Tibial nerve (tissue), 4 donors: ENCODE data around the gene TAMM41.

Experiments used
- CTCF ChIP-seq, 5 experiments: fragments of 200-600 bp in 3 of 5; fragments of 450-650 bp in 2 of 5; sonication (generic) in 3 of 5; IDR thresholded peaks; one replicate each; pipeline ENCODE4 v1.5.1; 2016 to 2019; ENCODE audit warnings: antibody characterized with exemption in 5 of 5, mild to moderate bottlenecking in 3 of 5, moderate library complexity in 2 of 5
- EP300 ChIP-seq, 2 donors: sonication (generic); formaldehyde crosslinking; IDR thresholded peaks; one replicate each; pipeline ENCODE4 v1.6.1; 2017; ENCODE audit warnings: antibody characterized with exemption in 2 of 2, mild to moderate bottlenecking in 1 of 2
- POLR2A ChIP-seq, 2 donors: fragments of 450-650 bp; IDR thresholded peaks; one replicate each; pipeline ENCODE4 v1.6.1; 2017; ENCODE audit warnings: antibody characterized with exemption in 2 of 2, mild to moderate bottlenecking in 2 of 2, moderate library complexity in 2 of 2

- TF ChIP-seq POLR2A (IDR thresholded peaks at IDR 0.05) (no peak), CTCF (IDR thresholded peaks at IDR 0.05) (no peak), EP300 (IDR thresholded peaks at IDR 0.05) (no peak)
Observed at GRCh38 chr3:11784971-11785377, 61.7 kb downstream of the TAMM41 start.
